Liver (tissue), 10 donors: ENCODE results near the gene NELL1. TPM values are rescaled to one million over a fixed set of nuclear protein-coding genes. Genes with fewer than 3 reads are reported as not detected.

Source experiments
- DNase-seq: peaks from one replicate; pipeline ENCODE4 v3.0.0-alpha.2; 2017; ENCODE audit warnings: low spot score
- H3K27ac ChIP-seq, 2 donors: one replicate each; pipeline ENCODE4 v1.7.0; 2013; ENCODE audit warnings: inconsistent platforms in 2 of 2, low read length in 2 of 2, control low read depth in 1 of 2, low read depth in 1 of 2, mild to moderate bottlenecking in 1 of 2
- H3K27me3 ChIP-seq, 4 donors: one replicate each; pipeline versions ENCODE4 v1.6.1 to v1.7.0; 2013; ENCODE audit warnings: low read length in 3 of 4, inconsistent platforms in 1 of 4, mild to moderate bottlenecking in 1 of 4, moderate library complexity in 1 of 4; ENCODE audit not compliant: control insufficient read depth in 4 of 4, insufficient read depth in 4 of 4
- H3K36me3 ChIP-seq, 4 donors: one replicate each; pipeline versions ENCODE4 v1.6.1 to v1.7.0; 2013; ENCODE audit warnings: low read length in 3 of 4, mild to moderate bottlenecking in 3 of 4, low read depth in 1 of 4, moderate library complexity in 1 of 4; ENCODE audit not compliant: control insufficient read depth in 4 of 4, insufficient read depth in 3 of 4
- H3K4me1 ChIP-seq, 4 donors: one replicate each; pipeline versions ENCODE4 v1.6.1 to v1.7.0; 2013; ENCODE audit warnings: low read length in 3 of 4, mild to moderate bottlenecking in 3 of 4, moderate library complexity in 1 of 4; ENCODE audit not compliant: control insufficient read depth in 4 of 4, insufficient read depth in 4 of 4
- H3K4me3 ChIP-seq, 3 donors: one replicate each; pipeline versions ENCODE4 v1.6.1 to v1.7.0; 2013; ENCODE audit warnings: low read length in 3 of 3, control low read depth in 1 of 3, low read depth in 1 of 3, mild to moderate bottlenecking in 1 of 3
- H3K9ac ChIP-seq, 2 donors: one replicate each; pipeline ENCODE4 v1.7.0; 2013; ENCODE audit warnings: low read length in 2 of 2, mild to moderate bottlenecking in 2 of 2, moderate library complexity in 2 of 2, control low read depth in 1 of 2, low read depth in 1 of 2
- H3K9me3 ChIP-seq, 4 donors: one replicate each; pipeline versions ENCODE4 v1.6.1 to v1.7.0; 2013; ENCODE audit warnings: low read length in 3 of 4; ENCODE audit not compliant: control insufficient read depth in 4 of 4
- EGR1 ChIP-seq, 2 donors: IDR thresholded peaks; 2 replicates each; pipeline ENCODE4 v1.6.1; 2016 to 2018; ENCODE audit warnings: antibody characterized with exemption in 2 of 2, low read depth in 2 of 2
- GABPA ChIP-seq, 2 donors: IDR thresholded peaks in 1 of 2; conservative IDR thresholded peaks in 1 of 2; 2 replicates each; pipeline ENCODE4 v1.6.1; 2016; ENCODE audit warnings: antibody characterized with exemption in 2 of 2, mild to moderate bottlenecking in 1 of 2, moderate library complexity in 1 of 2
- JUND ChIP-seq, 2 donors: IDR thresholded peaks; 2 replicates each; pipeline ENCODE4 v1.6.1; 2016; ENCODE audit warnings: antibody characterized with exemption in 2 of 2
- MAX ChIP-seq: IDR thresholded peaks from 2 replicates; pipeline ENCODE4 v1.6.1; 2016; ENCODE audit warnings: antibody characterized with exemption
- NR2F2 ChIP-seq: IDR thresholded peaks from 2 replicates; pipeline ENCODE4 v1.6.1; 2016; ENCODE audit warnings: antibody characterized with exemption
- RAD21 ChIP-seq, 2 donors: IDR thresholded peaks; 2 replicates each; pipeline ENCODE4 v1.6.1; 2016; ENCODE audit warnings: antibody characterized with exemption in 2 of 2, mild to moderate bottlenecking in 2 of 2
- REST ChIP-seq: IDR thresholded peaks from 2 replicates; pipeline ENCODE4 v1.6.1; 2016; ENCODE audit warnings: antibody characterized with exemption, mild to moderate bottlenecking
- SP1 ChIP-seq: IDR thresholded peaks from 2 replicates; pipeline ENCODE4 v1.6.1; 2018; ENCODE audit warnings: antibody characterized with exemption, mild to moderate bottlenecking
- WGBS: extraction: QIAGEN DNeasy Blood & Tissue Kit; methylation state at CpG from one replicate; pipeline ENCODE4 v1.1.7; 2013; 5-methylcytosine and 5-hydroxymethylcytosine counted together
- polyA plus RNA-seq, 2 donors: library from polyadenylated mRNA; stranded (reverse) in 1 of 2; unstranded in 1 of 2; fragments of 200-250 nt in 1 of 2; fragments of >200 nt in 1 of 2; fragmentation: Nextera tagmentation in 1 of 2; extraction: Ambion mirVana in 1 of 2; gene quantifications; one replicate each; pipeline versions ENCODE4 v1.2.1 to v1.2.3, GENCODE V29; 2013 to 2015
- small RNA-seq: library from RNA; depleted of rRNA; stranded (forward); fragments of <200 nt; gene quantifications from one replicate; pipeline ENCODE3, GENCODE V24; 2014
- total RNA-seq, 2 donors: library from RNA; depleted of rRNA; stranded (reverse); fragments of >200 nt; gene quantifications; one replicate each; pipeline ENCODE4 v1.2.3, GENCODE V29; 2014
- TF ChIP-seq, protein P1 (sequence below): fragments of 150-350 bp; IDR thresholded peaks from 2 replicates; pipeline ENCODE4 v1.5.1; 2017; ENCODE audit warnings: improper control_type of control experiment, low read depth, low read length; ENCODE audit not compliant: missing input control
- donor health status: healthy.
- donor health status: healthy.
- donor health status: healthy.
- donor health status: healthy.
- donor health status: healthy.

Gene NELL1
- total and polyA plus RNA-seq, 4 donors: not detected

DNA sequence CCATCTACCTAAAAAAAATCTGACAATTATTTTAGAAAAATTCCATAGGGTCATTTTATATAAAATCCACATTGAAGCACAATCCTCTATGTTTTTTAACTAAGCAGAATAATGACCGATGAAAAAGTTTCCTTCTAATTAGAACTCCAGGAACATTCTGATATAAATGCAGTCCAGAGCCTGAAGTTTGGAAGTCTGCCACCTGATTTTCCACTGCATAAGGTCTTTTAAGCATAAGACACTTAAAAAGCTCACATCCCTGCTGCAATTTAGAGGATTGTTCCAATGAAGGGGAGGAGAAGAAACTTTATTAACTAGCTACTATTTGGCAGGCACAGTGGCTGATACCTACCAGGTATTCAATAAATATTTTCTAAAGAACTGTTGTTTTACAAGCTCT, 953.2 kb downstream of the NELL1 start (continued):
- TF ChIP-seq, protein P1, sequence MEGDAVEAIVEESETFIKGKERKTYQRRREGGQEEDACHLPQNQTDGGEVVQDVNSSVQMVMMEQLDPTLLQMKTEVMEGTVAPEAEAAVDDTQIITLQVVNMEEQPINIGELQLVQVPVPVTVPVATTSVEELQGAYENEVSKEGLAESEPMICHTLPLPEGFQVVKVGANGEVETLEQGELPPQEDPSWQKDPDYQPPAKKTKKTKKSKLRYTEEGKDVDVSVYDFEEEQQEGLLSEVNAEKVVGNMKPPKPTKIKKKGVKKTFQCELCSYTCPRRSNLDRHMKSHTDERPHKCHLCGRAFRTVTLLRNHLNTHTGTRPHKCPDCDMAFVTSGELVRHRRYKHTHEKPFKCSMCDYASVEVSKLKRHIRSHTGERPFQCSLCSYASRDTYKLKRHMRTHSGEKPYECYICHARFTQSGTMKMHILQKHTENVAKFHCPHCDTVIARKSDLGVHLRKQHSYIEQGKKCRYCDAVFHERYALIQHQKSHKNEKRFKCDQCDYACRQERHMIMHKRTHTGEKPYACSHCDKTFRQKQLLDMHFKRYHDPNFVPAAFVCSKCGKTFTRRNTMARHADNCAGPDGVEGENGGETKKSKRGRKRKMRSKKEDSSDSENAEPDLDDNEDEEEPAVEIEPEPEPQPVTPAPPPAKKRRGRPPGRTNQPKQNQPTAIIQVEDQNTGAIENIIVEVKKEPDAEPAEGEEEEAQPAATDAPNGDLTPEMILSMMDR: no peak
- TF ChIP-seq MAX: no peak
- TF ChIP-seq GABPA (IDR thresholded peaks at IDR 0.05 in 1 of 2, conservative IDR thresholded peaks at IDR 0.05 in 1 of 2): no peak
- TF ChIP-seq RAD21 (IDR thresholded peaks at IDR 0.05): no peak
- no peak for TF ChIP-seq SP1
- no peak for TF ChIP-seq NR2F2
- no peak for TF ChIP-seq EGR1 (IDR thresholded peaks at IDR 0.05; ENCODE audit: low read depth in 2 of 2)

DNA sequence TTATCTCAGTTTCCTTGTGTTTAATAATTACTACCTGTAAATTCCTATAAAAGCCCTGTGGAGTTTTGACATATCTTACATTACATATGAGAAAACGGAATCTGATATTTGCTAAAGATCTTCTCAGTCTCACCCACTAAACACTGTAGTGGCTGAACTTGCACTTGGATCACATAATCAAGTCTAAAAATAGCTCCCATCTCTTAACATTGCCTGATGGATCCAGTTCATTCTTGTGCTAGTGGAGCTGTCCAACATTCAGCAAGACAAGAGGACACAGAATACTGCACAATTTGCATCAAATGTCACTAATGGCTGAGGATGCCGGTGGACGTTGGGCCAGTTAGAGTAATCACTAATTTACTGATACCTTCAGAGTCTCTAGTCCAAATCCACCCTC, 953.6 kb downstream of the NELL1 start:
- Histone ChIP-seq H3K27me3 (no peaks in the 10 kb centered on the region), H3K9ac (no peak overlapping the region), H3K4me1 (no peaks in the 10 kb centered on the region), H3K9me3 (peaks cover 0 to 5% (median 0%) of the 10 kb centered on the region in 4 donors), H3K36me3 (no peaks in the 10 kb centered on the region), H3K27ac (no peak overlapping the region), H3K4me3 (no peak overlapping the region)
- no peak for DNase-seq
- WGBS: 78% methylated on average over 3 of the region's 3 CpGs
- TF ChIP-seq REST: peak; percentile 73
- TF ChIP-seq JUND (IDR thresholded peaks at IDR 0.05): no peak

Small RNA genes lying within 50 kb of the gene (small RNA-seq; reads per million reads assigned to genes)
- gene RNA5SP336 (11.1 reads per million, percentile 94 among the genes with 10 or more reads in this experiment), gene RNA5SP337 (not detected)

Other genes starting within 250 kb of the NELL1 start
- not detected for gene SLC6A5, start 70.0 kb upstream of the NELL1 start, total RNA-seq
- gene SLC6A5, start 70.0 kb upstream of the NELL1 start, polyA plus RNA-seq: not detected